LNCAP (cell line): Measurements from ENCODE around the gene MLLT1.

Experiments used
- CTCF ChIP-seq: fragments of 450-650 bp; IDR thresholded peaks from 2 replicates; pipeline ENCODE4 v1.5.1; 2017; ENCODE audit warnings: mild to moderate bottlenecking

MLLT1 gene

GRCh38 chr19:6214881-6215541, 64.8 kb downstream of the MLLT1 start:
- TF ChIP-seq CTCF: no peak

GRCh38 chr19:6213696-6214641, 65.8 kb downstream of the MLLT1 start:
- no peak for TF ChIP-seq CTCF

- TF ChIP-seq CTCF: no peak
Observed at GRCh38 chr19:6213266-6213595, 66.5 kb downstream of the MLLT1 start.

GRCh38 chr19:6212403-6213265, 67.1 kb downstream of the MLLT1 start:
- no peak for TF ChIP-seq CTCF

- no peak for TF ChIP-seq CTCF
Observed at GRCh38 chr19:6211632-6212402, 68.0 kb downstream of the MLLT1 start.

GRCh38 chr19:6210721-6211600, 68.8 kb downstream of the MLLT1 start:
- TF ChIP-seq CTCF: no peak
